Measurements from ENCODE around the gene DYSF.
A peak's percentile ranks its signal among the peaks of the same experiment; 100 is the strongest.

The DYSF gene

GRCh38 chr2:71578767-71579342 lies 125.5 kb downstream of the DYSF start:
- no peak for DNase-seq

GRCh38 chr2:71581026-71581425 lies 127.7 kb downstream of the DYSF start:
- no peak for DNase-seq

GRCh38 chr2:71583876-71584275 lies 130.5 kb downstream of the DYSF start:
- DNase-seq: no peak

GRCh38 chr2:71586471-71586870 lies 133.1 kb downstream of the DYSF start:
- DNase-seq: no peak

GRCh38 chr2:71587509-71588073 lies 134.2 kb downstream of the DYSF start:
- DNase-seq: no peak

- DNase-seq: no peak
Observed at GRCh38 chr2:71588497-71589170, 135.3 kb downstream of the DYSF start.

GRCh38 chr2:71589763-71590162 lies 136.4 kb downstream of the DYSF start:
- no peak for DNase-seq

GRCh38 chr2:71591044-71591443 lies 137.7 kb downstream of the DYSF start:
- no peak for DNase-seq

GRCh38 chr2:71592181-71592711 lies 138.9 kb downstream of the DYSF start:
- no peak for DNase-seq

- DNase-seq: no peak
Observed at GRCh38 chr2:71595569-71595968, 142.2 kb downstream of the DYSF start.

- DNase-seq: no peak
Observed at GRCh38 chr2:71596011-71596410, 142.7 kb downstream of the DYSF start.

- no peak for DNase-seq
Observed at GRCh38 chr2:71597756-71598155, 144.4 kb downstream of the DYSF start.

GRCh38 chr2:71598526-71598925 lies 145.2 kb downstream of the DYSF start:
- DNase-seq: no peak

- DNase-seq: no peak
Observed at GRCh38 chr2:71599038-71599437, 145.7 kb downstream of the DYSF start.

- DNase-seq: no peak
Observed at GRCh38 chr2:71599646-71600236, 146.4 kb downstream of the DYSF start.

- DNase-seq: no peak
Observed at GRCh38 chr2:71600555-71600954, 147.2 kb downstream of the DYSF start.

- DNase-seq: no peak
Observed at GRCh38 chr2:71601136-71602114, 148.1 kb downstream of the DYSF start.

- no peak for DNase-seq
Observed at GRCh38 chr2:71602115-71602495, 148.7 kb downstream of the DYSF start.

GRCh38 chr2:71602581-71602980 lies 149.2 kb downstream of the DYSF start:
- no peak for DNase-seq

GRCh38 chr2:71603311-71603811 lies 150.0 kb downstream of the DYSF start:
- DNase-seq: peak; percentile 37

- no peak for DNase-seq
Observed at GRCh38 chr2:71603851-71604725, 150.7 kb downstream of the DYSF start.

GRCh38 chr2:71604726-71605120 lies 151.4 kb downstream of the DYSF start:
- DNase-seq: no peak

Data from inflammatory macrophage treated with lipopolysaccharide for 4 hours (primary cell).